ENCODE measurements around the gene NSUN6.

NSUN6 gene

GRCh38 chr10:18501629-18502028 is 149.8 kb downstream of the NSUN6 start:
- DNase-seq (ENCODE audit: low spot score), result no peak

GRCh38 chr10:18501198-18501597 is 150.2 kb downstream of the NSUN6 start:
- no peak for DNase-seq (ENCODE audit: low spot score)

GRCh38 chr10:18500576-18500975 is 150.8 kb downstream of the NSUN6 start:
- DNase-seq (ENCODE audit: low spot score), result no peak

GRCh38 chr10:18498998-18499397 is 152.4 kb downstream of the NSUN6 start:
- DNase-seq (ENCODE audit: low spot score), result no peak

- no peak for DNase-seq (ENCODE audit: low spot score)
Measured at GRCh38 chr10:18497806-18498369, 153.5 kb downstream of the NSUN6 start.
